Activated T-helper 2 cell treated with anti-CD3 and anti-CD28 coated beads, Interferon-gamma antibody, Interleukin-2, Interleukin-4, amounts not matched to agents 10 μg/mL and 5 μg/mL and 100 μg/mL, durations not matched to agents 14 hours and 24 hours and 36 hours (primary cell): ENCODE results near the gene DCDC2. TPM values are rescaled to one million over a fixed set of nuclear protein-coding genes. Genes with fewer than 3 reads are reported as not detected.

ENCODE experiments used
- DNase-seq: peaks from one replicate; pipeline ENCODE4 v3.0.0; 2021; ENCODE audit warnings: low spot score
- H3K27ac Mint-ChIP-seq: one replicate; pipeline ENCODE4 v1.8.0; 2021; ENCODE audit warnings: mixed read lengths
- H3K27me3 Mint-ChIP-seq: one replicate; pipeline ENCODE4 v1.8.0; 2021; ENCODE audit warnings: low read depth, mixed read lengths
- H3K36me3 Mint-ChIP-seq: one replicate; pipeline ENCODE4 v1.8.0; 2021; ENCODE audit warnings: low read depth, mixed read lengths
- H3K4me1 Mint-ChIP-seq: one replicate; pipeline ENCODE4 v1.8.0; 2021; ENCODE audit warnings: low read depth, mixed read lengths
- H3K4me3 Mint-ChIP-seq: one replicate; pipeline ENCODE4 v1.8.0; 2021; ENCODE audit warnings: low read depth, mild to moderate bottlenecking, moderate library complexity, mixed read lengths
- H3K9me3 Mint-ChIP-seq: one replicate; pipeline ENCODE4 v1.8.0; 2021; ENCODE audit warnings: mixed read lengths
- intact Hi-C: fragments of 100-400 bp; cut with micrococcal nuclease; formaldehyde crosslinking; loops from one replicate; pipeline ENCODE4 v1.15.1; 2023
- total RNA-seq: library from RNA; stranded (reverse); gene quantifications from 2 replicates; pipeline ENCODE4 v1.2.3, GENCODE V29; 2022

Gene DCDC2
- total RNA-seq, 1 donor from 2014 or later: not detected

DNA sequence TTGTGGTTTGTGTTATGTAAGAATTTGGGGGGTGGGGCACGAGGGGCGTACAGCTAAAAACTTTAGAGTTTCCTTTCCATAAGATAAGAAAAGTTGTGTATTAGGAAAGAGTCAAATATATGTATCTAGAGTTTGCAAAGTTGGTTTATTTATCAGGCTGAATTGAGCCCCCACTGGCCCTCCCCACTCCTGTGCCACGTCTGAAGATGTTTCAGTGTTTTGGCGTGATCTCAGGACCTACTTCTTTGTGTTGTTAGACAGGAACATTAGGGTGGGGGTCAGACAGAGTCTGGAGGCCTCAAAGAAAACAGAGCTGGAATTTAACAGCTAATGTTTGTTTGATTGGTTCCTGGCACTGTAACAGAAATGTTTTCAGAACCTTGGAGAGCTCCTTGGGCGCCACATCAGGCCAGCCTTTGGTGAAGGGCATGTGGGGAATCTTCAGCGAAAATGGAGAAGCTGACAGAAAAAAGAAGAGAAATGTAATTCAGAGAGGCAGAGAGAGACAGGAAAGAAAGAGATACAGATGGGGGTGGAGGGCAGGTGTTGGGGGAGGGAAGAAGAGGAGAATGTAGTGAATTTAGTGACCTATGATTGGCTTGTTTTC, 231.2 kb downstream of the DCDC2 start:
- no peaks in the 10 kb centered on the region for H3K9me3 Mint-ChIP-seq
- H3K27ac Mint-ChIP-seq: no peak overlapping the region
- no peaks in the 10 kb centered on the region for H3K36me3 Mint-ChIP-seq
- H3K4me1 Mint-ChIP-seq: no peaks in the 10 kb centered on the region
- DNase-seq: no peak
- no peak overlapping the region for H3K4me3 Mint-ChIP-seq
- intact Hi-C loops: no loop called here
- peaks cover 6% of the 10 kb centered on the region for H3K27me3 Mint-ChIP-seq

DNA sequence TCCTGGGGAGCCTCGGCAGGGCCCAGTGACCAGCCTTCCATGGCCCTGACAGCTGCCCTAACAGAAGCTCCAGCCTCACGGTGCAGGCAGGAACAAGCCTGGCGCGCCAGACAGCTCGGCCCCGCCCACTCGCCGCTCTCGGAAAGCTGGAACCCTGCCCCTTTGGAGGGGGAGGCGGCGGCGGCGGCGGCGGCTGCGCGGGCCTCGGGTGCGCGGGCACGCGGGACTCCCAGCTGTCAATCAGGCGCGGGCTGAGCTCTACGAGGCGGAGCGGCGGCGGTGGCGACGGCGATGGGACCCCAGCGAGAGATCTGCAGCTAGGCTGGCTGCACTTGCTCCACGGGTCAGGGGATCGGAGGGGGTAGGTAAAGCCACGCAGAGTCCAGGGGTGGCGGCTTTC, 231.9 kb downstream of the DCDC2 start, which contains the start of gene NRSN1:
Gene NRSN1, plus strand, starts transcription at position 236 of the 400 bp plus-strand sequence. CDS start 8,113 bp downstream, outside the sequence.
- no peaks in the 10 kb centered on the region for H3K36me3 Mint-ChIP-seq
- H3K4me1 Mint-ChIP-seq: no peaks in the 10 kb centered on the region
- intact Hi-C loops: no loop called here
- H3K27me3 Mint-ChIP-seq: peaks cover 6% of the 10 kb centered on the region
- H3K4me3 Mint-ChIP-seq: no peak within 1 kb of the TSS
- no peak for DNase-seq
- no peaks in the 10 kb centered on the region for H3K9me3 Mint-ChIP-seq
- no peak within 1 kb of the TSS for H3K27ac Mint-ChIP-seq

DNA sequence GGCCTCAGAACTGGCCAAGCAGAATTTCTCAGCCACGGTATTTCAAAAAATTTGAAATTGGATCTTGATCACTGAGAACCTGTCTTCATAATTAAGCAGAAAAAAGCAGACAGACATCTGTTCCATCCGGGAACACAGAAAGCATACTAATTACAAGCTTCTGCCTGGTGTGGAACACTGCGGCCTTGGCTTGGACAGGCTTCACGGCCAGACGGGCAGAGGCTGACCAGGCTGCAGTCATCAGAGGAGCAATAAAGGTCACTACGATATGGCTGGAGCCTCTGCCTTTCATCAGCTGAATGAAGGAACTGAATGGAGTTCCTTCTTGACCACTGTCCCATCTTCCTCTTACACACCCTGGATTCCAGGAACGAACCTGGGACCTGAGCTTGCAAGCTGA, 235.7 kb downstream of the DCDC2 start:
- Mint-ChIP-seq H3K27ac (no peak overlapping the region), H3K9me3 (no peaks in the 10 kb centered on the region)
- DNase-seq: no peak

More for the DNA sequence above, 235.7 kb downstream of the DCDC2 start:
- intact Hi-C loops: no loop called here
- Mint-ChIP-seq H3K36me3 (no peaks in the 10 kb centered on the region), H3K4me3 (no peak overlapping the region), H3K27me3 (peaks cover 6% of the 10 kb centered on the region), H3K4me1 (no peaks in the 10 kb centered on the region)

Other genes starting within 250 kb of the DCDC2 start
- gene NRSN1, start 231.8 kb downstream of the DCDC2 start, total RNA-seq: not detected in 2 replicates
- 30.5 and 31.1 TPM in 2 replicates for gene MRS2, start 44.9 kb upstream of the DCDC2 start, total RNA-seq
- 0.39 and 0.48 TPM in 2 replicates for gene GPLD1, start 131.5 kb upstream of the DCDC2 start, total RNA-seq
- gene ALDH5A1, start 136.9 kb upstream of the DCDC2 start, total RNA-seq: 11.4 and 12.3 TPM in 2 replicates